A549 (cell line): ENCODE measurements around the gene FSTL4. TPM values are rescaled to one million over a fixed set of nuclear protein-coding genes. Genes with fewer than 3 reads are reported as not detected.

Experiments used
- ATAC-seq, 2 experiments: fragments of 200-7000 bp in 1 of 2; fragments of >200 bp in 1 of 2; cut with Nextera tagmentation in 1 of 2; cut with Tn5 transposase in 1 of 2; 3 replicates each; pipeline versions ENCODE4 v1.8.0 to v1.9.1; 2018 to 2020; ENCODE audit warnings: mild to moderate bottlenecking in 1 of 2, moderate library complexity in 1 of 2
- CTCF ChIA-PET: fragments of 300-600 bp; sonication (Branson Sonifier 250); formaldehyde crosslinking; extraction: SDS; loops from one replicate; lab custom pipeline; 2021; ENCODE audit warnings: antibody characterized with exemption, inconsistent platforms; lab: Yijun Ruan, JAX
- POLR2A ChIA-PET: fragments of 350-600 bp; formaldehyde crosslinking; extraction: SDS; loops from one replicate; lab custom pipeline; 2021; ENCODE audit warnings: antibody characterized with exemption, inconsistent platforms; lab: Yijun Ruan, JAX
- DNase-seq, 2 experiments: peaks; one replicate each; pipeline versions ENCODE4 v3.0.0 to v3.0.0-alpha.2; 2011 to 2016; ENCODE audit warnings: low read depth in 1 of 2, low spot score in 1 of 2
- FAIRE-seq: peaks from 2 replicates; lab custom pipeline; 2011; peaks lifted over from hg19 to GRCh38; lab: Jason Lieb, UNC
- H3K27ac ChIP-seq, 2 experiments: fragments of >200 bp; sonication (Bioruptor Twin); formaldehyde crosslinking; 3 replicates each; pipeline ENCODE4 v1.5.1; 2016 to 2017
- H3K4me1 ChIP-seq: fragments of >200 bp; sonication (Bioruptor Twin); formaldehyde crosslinking; 3 replicates; pipeline ENCODE4 v1.6.1; 2016
- H3K4me2 ChIP-seq: fragments of >200 bp; sonication (Bioruptor Twin); formaldehyde crosslinking; 3 replicates; pipeline ENCODE4 v1.6.1; 2016
- H3K4me3 ChIP-seq: fragments of >200 bp; sonication (Bioruptor Twin); formaldehyde crosslinking; 3 replicates; pipeline ENCODE4 v1.5.1; 2016
- H3K9me3 ChIP-seq: fragments of >200 bp; sonication (Bioruptor Twin); formaldehyde crosslinking; 3 replicates; pipeline ENCODE4 v1.6.1; 2016
- ATOH8 ChIP-seq: fragments of 250-450 bp; sonication (Bioruptor Pico); IDR thresholded peaks from 2 replicates; pipeline ENCODE4 v1.5.0; 2020; ENCODE audit warnings: low read depth, mild to moderate bottlenecking, moderate library complexity
- BCL3 ChIP-seq: fragments of >200 bp; sonication (Bioruptor Twin); formaldehyde crosslinking; IDR thresholded peaks from 3 replicates; pipeline ENCODE4 v1.6.1; 2016
- CBX2 ChIP-seq: fragments of 200-600 bp; sonication (generic); IDR thresholded peaks from 2 replicates; pipeline ENCODE4 v1.6.1; 2016; ENCODE audit warnings: low read depth, mild to moderate bottlenecking, borderline replicate concordance
- CBX8 ChIP-seq: fragments of 200-600 bp; sonication (generic); IDR thresholded peaks from 2 replicates; pipeline ENCODE4 v1.6.1; 2016
- CHD2 ChIP-seq: fragments of 150-350 bp; IDR thresholded peaks from 2 replicates; pipeline ENCODE4 v1.6.1; 2014; ENCODE audit warnings: low read length; ENCODE audit not compliant: partially characterized antibody
- CHD4 ChIP-seq: fragments of 200-600 bp; sonication (generic); IDR thresholded peaks from 2 replicates; pipeline ENCODE4 v1.6.1; 2016; ENCODE audit warnings: antibody characterized with exemption, mild to moderate bottlenecking, borderline replicate concordance
- CTCF ChIP-seq: fragments of >200 bp; sonication (Bioruptor Twin); formaldehyde crosslinking; IDR thresholded peaks from 3 replicates; pipeline ENCODE4 v1.5.1; 2016
- E2F6 ChIP-seq: IDR thresholded peaks from 2 replicates; pipeline ENCODE4 v1.6.1; 2012; ENCODE audit warnings: low read depth, borderline replicate concordance
- EHF ChIP-seq: fragments of 250-450 bp; sonication (Bioruptor Pico); IDR thresholded peaks from 2 replicates; pipeline ENCODE4 v1.5.0; 2020; ENCODE audit warnings: mild to moderate bottlenecking
- EHMT2 ChIP-seq: fragments of 200-600 bp; sonication (generic); IDR thresholded peaks from 2 replicates; pipeline ENCODE4 v1.6.1; 2016; ENCODE audit warnings: antibody characterized with exemption, low read depth, mild to moderate bottlenecking, moderate library complexity
- HMGXB4 ChIP-seq: fragments of 250-450 bp; sonication (Bioruptor Pico); IDR thresholded peaks from 2 replicates; pipeline ENCODE4 v1.5.0; 2021; ENCODE audit warnings: mild to moderate bottlenecking, moderate library complexity, borderline replicate concordance
- HOXA7 ChIP-seq: fragments of 250-450 bp; sonication (Bioruptor Pico); IDR thresholded peaks from 2 replicates; pipeline ENCODE4 v1.5.0; 2020; ENCODE audit warnings: mild to moderate bottlenecking, moderate library complexity
- HOXB13 ChIP-seq: fragments of 250-450 bp; sonication (Bioruptor Pico); IDR thresholded peaks from 2 replicates; pipeline ENCODE4 v1.5.0; 2020; ENCODE audit warnings: low read depth, mild to moderate bottlenecking, moderate library complexity
- HOXB5 ChIP-seq: fragments of 250-450 bp; sonication (Bioruptor Pico); IDR thresholded peaks from 2 replicates; pipeline ENCODE4 v1.5.0; 2020; ENCODE audit warnings: mild to moderate bottlenecking, moderate library complexity
- JUNB ChIP-seq: fragments of >200 bp; sonication (Bioruptor Twin); formaldehyde crosslinking; IDR thresholded peaks from 2 replicates; pipeline ENCODE4 v1.6.1; 2016
- KDM1A ChIP-seq: fragments of 200-600 bp; sonication (generic); IDR thresholded peaks from 2 replicates; pipeline ENCODE4 v1.6.1; 2016; ENCODE audit warnings: low read depth, mild to moderate bottlenecking
- MAFK ChIP-seq: fragments of 450-650 bp; IDR thresholded peaks from 2 replicates; pipeline ENCODE4 v1.6.1; 2014; ENCODE audit not compliant: partially characterized antibody
- MAX ChIP-seq: IDR thresholded peaks from 2 replicates; pipeline ENCODE4 v1.6.1; 2012
- NFE2L2 ChIP-seq: fragments of 150-350 bp; conservative IDR thresholded peaks from 2 replicates; pipeline ENCODE4 v1.6.1; 2014; ENCODE audit warnings: low read length
- PBX3 ChIP-seq: IDR thresholded peaks from 2 replicates; pipeline ENCODE4 v1.6.1; 2012
- POLR2AphosphoS2 ChIP-seq: conservative IDR thresholded peaks from 2 replicates; pipeline ENCODE4 v1.6.1; 2012; ENCODE audit warnings: low read length, improper control_type of control experiment, inconsistent platforms
- RAD21 ChIP-seq, 2 experiments: fragments of >200 bp in 1 of 2; sonication (Bioruptor Twin) in 1 of 2; formaldehyde crosslinking in 1 of 2; IDR thresholded peaks in 1 of 2; conservative IDR thresholded peaks in 1 of 2; 2 replicates in 1 of 2; 3 replicates in 1 of 2; pipeline ENCODE4 v1.6.1; 2012 to 2018; ENCODE audit warnings: inconsistent platforms in 1 of 2
- RARB ChIP-seq: fragments of 250-450 bp; sonication (Bioruptor Pico); IDR thresholded peaks from 2 replicates; pipeline ENCODE4 v1.8.0; 2021; ENCODE audit warnings: mild to moderate bottlenecking, moderate library complexity
- RNF2 ChIP-seq: fragments of 200-600 bp; sonication (generic); IDR thresholded peaks from 2 replicates; pipeline ENCODE4 v1.6.1; 2016; ENCODE audit warnings: low read depth, mild to moderate bottlenecking, antibody characterized with exemption, moderate library complexity, borderline replicate concordance
- ZC3H11A ChIP-seq: fragments of 450-650 bp; IDR thresholded peaks from 2 replicates; pipeline ENCODE4 v1.6.1; 2014; ENCODE audit warnings: antibody characterized with exemption, mild to moderate bottlenecking
- ZFP36 ChIP-seq: fragments of 450-650 bp; IDR thresholded peaks from 2 replicates; pipeline ENCODE4 v1.6.1; 2014; ENCODE audit warnings: borderline replicate concordance; ENCODE audit not compliant: partially characterized antibody
- ZNF302 ChIP-seq: fragments of 250-450 bp; sonication (Bioruptor Pico); IDR thresholded peaks from 2 replicates; pipeline ENCODE4 v1.9.0; 2021; ENCODE audit warnings: inconsistent platforms, mild to moderate bottlenecking, moderate library complexity
- ZSCAN20 ChIP-seq: fragments of 250-450 bp; sonication (Bioruptor Pico); IDR thresholded peaks from 2 replicates; pipeline ENCODE4 v1.8.0; 2022; ENCODE audit warnings: mild to moderate bottlenecking, moderate library complexity
- WGBS: methylation state at CpG from one replicate; pipeline ENCODE4 v1.1.6; 2017; ENCODE audit errors: missing lambda C conversion rate; 5-methylcytosine and 5-hydroxymethylcytosine counted together
- polyA plus RNA-seq, 4 experiments: library from polyadenylated mRNA; depleted of rRNA in 3 of 4; stranded (reverse); fragments of >200 nt; fragmentation: RNase III in 1 of 4; extraction: RNeasy Plus Mini Kit Qiagen cat#74134 plus additional on column Dnase treatment in 1 of 4; gene quantifications; 2 replicates in 3 of 4; 3 replicates in 1 of 4; pipeline ENCODE4 v1.2.3, GENCODE V29; 2011 to 2017

Gene FSTL4
- polyA plus RNA-seq, 2 of the 4 experiments (the other 2 are of a cell fraction): 1.6 to 1.8 TPM

GRCh38 chr5:133155326-133155969, 456.9 kb downstream of the FSTL4 start:
- H3K4me3 ChIP-seq: no peak overlapping the region
- H3K4me1 ChIP-seq: no peaks in the 10 kb centered on the region
- POLR2A ChIA-PET: no interaction called here
- no peak overlapping the region for H3K27ac ChIP-seq
- ATAC-seq: no peak
- no peak for DNase-seq
- WGBS: 52% methylated on average over 4 of the region's 4 CpGs
- TF ChIP-seq ATOH8 (CRISPR knock-in tag) (no peak), CBX8 (no peak), HOXA7 (no peak), ZSCAN20 (CRISPR knock-in tag) (no peak), KDM1A (no peak), POLR2AphosphoS2 (no peak), ZFP36 (no peak), PBX3 (no peak), CBX2 (no peak), CHD4 (no peak), HOXB13 (CRISPR knock-in tag) (no peak), EHMT2 (no peak), BCL3 (no peak), MAFK (no peak), CTCF (no peak), MAX (no peak), RAD21 (conservative IDR thresholded peaks at IDR 0.05 in 1 of 2, IDR thresholded peaks at IDR 0.05 in 1 of 2) (no peak), NFE2L2 (no peak)
- TF ChIP-seq, all 56 proteins: peak for 0
- CTCF ChIA-PET: no interaction called here
- H3K9me3 ChIP-seq: no peaks in the 10 kb centered on the region
- FAIRE-seq: no peak
- H3K4me2 ChIP-seq: no peak overlapping the region

- no peak overlapping the region for H3K27ac ChIP-seq
- H3K4me1 ChIP-seq: no peaks in the 10 kb centered on the region
- ChIA-PET POLR2A (no interaction called here), CTCF (interaction anchor here (2.2 kb wide), 1 partner anchor 94 kb away, joined by 6 read pairs; no protein-coding TSS in a partner anchor)
- FAIRE-seq: no peak
- no peak overlapping the region for H3K4me2 ChIP-seq
- no peak for ATAC-seq
- DNase-seq: no peak
- H3K4me3 ChIP-seq: no peak overlapping the region
- 75% methylated on average over 12 of the region's 12 CpGs for WGBS
- no peaks in the 10 kb centered on the region for H3K9me3 ChIP-seq
- TF ChIP-seq RNF2: no peak
- no peak for TF ChIP-seq JUNB
- no peak for TF ChIP-seq E2F6
- no peak for TF ChIP-seq ZFP36
- TF ChIP-seq ZC3H11A: no peak
- TF ChIP-seq RARB (CRISPR knock-in tag): no peak
- TF ChIP-seq EHMT2: no peak
- TF ChIP-seq ZNF302 (CRISPR knock-in tag): no peak
- TF ChIP-seq EHF (CRISPR knock-in tag): no peak
- TF ChIP-seq CBX8: no peak
- no peak for TF ChIP-seq HOXA7
- no peak for TF ChIP-seq HMGXB4 (CRISPR knock-in tag)
- no peak for TF ChIP-seq KDM1A
- TF ChIP-seq CHD2: no peak
- TF ChIP-seq HOXB5 (CRISPR knock-in tag): no peak
Measured at GRCh38 chr5:133154274-133155075, 457.9 kb downstream of the FSTL4 start.
